ENCODE data around the gene LEFTY2. TPM values are rescaled to one million over a fixed set of nuclear protein-coding genes. Genes with fewer than 3 reads are reported as not detected.
"Not testable (repeated sequence)": the region's sequence is repeated elsewhere in the genome, so short reads cannot be mapped to it uniquely, and the experiment has no call there.

The LEFTY2 gene
- total and polyA plus RNA-seq, 12 donors: 0.16 to 3.4 (median 0.77) TPM; not detected in 1

DNA sequence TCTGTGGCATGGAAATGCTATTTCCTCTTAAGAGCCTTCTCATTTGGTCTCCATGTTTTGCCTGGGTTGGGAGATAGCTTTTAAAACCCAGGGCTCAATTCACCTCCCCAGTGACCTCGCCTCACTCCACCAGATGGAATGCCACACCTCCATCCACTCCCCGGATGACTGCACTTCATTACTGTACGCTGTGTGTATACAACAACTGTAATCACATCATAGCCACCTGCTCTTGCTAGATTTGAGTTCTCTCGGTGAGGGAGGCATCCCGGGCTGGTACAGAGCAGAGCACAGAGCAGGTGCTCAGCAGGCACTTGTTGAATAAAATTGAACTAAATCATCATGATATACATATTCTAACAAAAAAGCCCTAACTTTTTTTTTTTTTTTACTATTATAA is 32.1 kb upstream of the LEFTY2 start:
- TF ChIP-seq, protein P1, sequence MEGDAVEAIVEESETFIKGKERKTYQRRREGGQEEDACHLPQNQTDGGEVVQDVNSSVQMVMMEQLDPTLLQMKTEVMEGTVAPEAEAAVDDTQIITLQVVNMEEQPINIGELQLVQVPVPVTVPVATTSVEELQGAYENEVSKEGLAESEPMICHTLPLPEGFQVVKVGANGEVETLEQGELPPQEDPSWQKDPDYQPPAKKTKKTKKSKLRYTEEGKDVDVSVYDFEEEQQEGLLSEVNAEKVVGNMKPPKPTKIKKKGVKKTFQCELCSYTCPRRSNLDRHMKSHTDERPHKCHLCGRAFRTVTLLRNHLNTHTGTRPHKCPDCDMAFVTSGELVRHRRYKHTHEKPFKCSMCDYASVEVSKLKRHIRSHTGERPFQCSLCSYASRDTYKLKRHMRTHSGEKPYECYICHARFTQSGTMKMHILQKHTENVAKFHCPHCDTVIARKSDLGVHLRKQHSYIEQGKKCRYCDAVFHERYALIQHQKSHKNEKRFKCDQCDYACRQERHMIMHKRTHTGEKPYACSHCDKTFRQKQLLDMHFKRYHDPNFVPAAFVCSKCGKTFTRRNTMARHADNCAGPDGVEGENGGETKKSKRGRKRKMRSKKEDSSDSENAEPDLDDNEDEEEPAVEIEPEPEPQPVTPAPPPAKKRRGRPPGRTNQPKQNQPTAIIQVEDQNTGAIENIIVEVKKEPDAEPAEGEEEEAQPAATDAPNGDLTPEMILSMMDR (IDR thresholded peaks at IDR 0.05): no peak
- TF ChIP-seq POLR2A (IDR thresholded peaks at IDR 0.05): no peak
- peak in 1 of 7 donors; percentile 24 for DNase-seq
- Histone ChIP-seq H3K4me3 (no peak overlapping the region), H3K27ac (no peak overlapping the region), H3K36me3 (replicated peaks in 1 of 2) (no peaks in the 10 kb centered on the region), H3K27me3 (no peaks in the 10 kb centered on the region), H3K9me3 (replicated peaks in 1 of 3) (no peaks in the 10 kb centered on the region), H3K4me1 (replicated peaks in 1 of 2) (no peaks in the 10 kb centered on the region)
- intact Hi-C loops (cut with DNase I): loop anchor here in 1 of 2 donors (10.0 kb wide), 1 partner anchor 198 kb away; the partner anchor contains the start of gene SRP9
- 74 to 86% (median 83%) methylated on average over 5 of the region's 5 CpGs for WGBS, 4 donors

DNA sequence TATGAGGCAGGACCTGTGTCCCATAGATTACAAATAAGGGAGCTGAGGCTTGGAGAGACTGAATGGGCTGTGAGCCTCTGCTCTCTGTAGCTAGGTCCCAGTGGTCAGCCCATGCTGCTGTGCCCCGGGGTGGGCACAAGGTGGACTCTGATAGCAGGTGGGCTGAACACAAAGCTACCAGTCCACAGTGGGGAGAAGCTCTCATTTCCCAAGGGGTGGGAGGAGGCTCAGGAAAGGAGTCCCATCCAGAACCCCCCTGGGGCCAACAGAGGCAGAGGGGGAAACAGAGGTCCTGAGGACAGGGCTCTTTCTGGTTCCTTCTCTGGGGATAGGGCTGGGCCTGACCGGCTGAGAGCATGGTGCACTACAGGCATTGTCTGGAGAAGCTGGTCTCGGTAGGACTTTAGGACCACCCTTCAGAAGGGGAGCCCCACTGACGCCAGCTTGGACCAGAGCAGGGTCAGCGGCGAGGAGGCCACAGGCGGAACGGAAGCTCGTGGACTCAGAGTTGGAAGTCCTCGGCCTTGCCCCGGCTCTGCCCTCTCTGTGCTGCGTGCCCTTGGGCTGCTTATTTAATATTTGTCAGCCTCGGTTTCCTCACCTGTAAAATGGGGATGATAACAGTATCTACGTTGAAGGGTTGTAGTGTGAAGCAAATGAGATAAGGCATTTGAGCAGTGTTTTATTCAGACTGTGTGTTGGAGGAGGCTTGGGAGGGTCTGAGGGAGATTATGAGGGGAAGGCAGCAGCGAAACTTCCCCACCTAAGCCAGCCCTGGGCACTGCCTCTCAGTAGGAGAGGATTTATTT is 31.5 kb upstream of the LEFTY2 start:
- no peak for TF ChIP-seq POLR2A (IDR thresholded peaks at IDR 0.05)
- TF ChIP-seq, protein P1 (IDR thresholded peaks at IDR 0.05): no peak
- intact Hi-C loops (cut with DNase I): loop anchor here in 1 of 2 donors (10.0 kb wide), 1 partner anchor 198 kb away; the partner anchor contains the start of gene SRP9
- no peak overlapping the region for H3K27ac ChIP-seq
- no peaks in the 10 kb centered on the region for H3K4me1 ChIP-seq (replicated peaks in 1 of 2)
- no peaks in the 10 kb centered on the region for H3K36me3 ChIP-seq (replicated peaks in 1 of 2)
- no peak overlapping the region for H3K4me3 ChIP-seq
- WGBS, 4 donors: 86 to 95% (median 89%) methylated on average over 14 to 15 of the region's 15 CpGs
- DNase-seq: peak in 1 of 7 donors; percentile 24
- H3K9me3 ChIP-seq (replicated peaks in 1 of 3): no peaks in the 10 kb centered on the region
- no peaks in the 10 kb centered on the region for H3K27me3 ChIP-seq

DNA sequence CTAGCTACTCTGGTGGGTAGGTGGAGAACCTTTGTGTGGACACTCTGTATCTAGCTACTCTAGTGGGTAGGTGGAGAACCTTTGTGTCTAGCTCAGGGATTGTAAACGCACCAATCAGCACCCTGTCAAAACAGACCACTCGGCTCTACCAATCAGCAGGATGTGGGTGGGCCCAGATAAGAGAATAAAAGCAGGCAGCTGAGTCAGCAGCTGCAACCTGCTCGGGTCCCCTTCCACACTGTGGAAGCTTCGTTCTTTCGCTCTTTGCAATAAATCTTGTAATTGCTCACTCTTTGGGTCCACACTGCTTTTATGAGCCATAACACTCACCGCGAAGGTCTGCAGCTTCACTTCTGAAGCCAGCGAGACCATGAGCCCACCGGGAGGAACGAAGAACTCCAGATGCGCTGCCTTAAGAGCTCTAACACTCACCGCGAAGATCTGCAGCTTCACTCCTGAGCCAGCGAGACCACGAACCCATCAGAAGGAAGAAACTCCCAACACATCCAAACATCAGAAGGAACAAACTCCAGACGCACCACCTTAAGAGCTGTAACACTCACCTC is 29.7 kb upstream of the LEFTY2 start:
- peak in 1 of 7 donors; percentile 7 for DNase-seq
- WGBS, 4 donors: 86 to 94% (median 89%) methylated on average over 10 to 16 of the region's 16 CpGs
- not testable (repeated sequence) for H3K4me1 ChIP-seq (replicated peaks in 1 of 2); H3K27ac ChIP-seq; H3K36me3 ChIP-seq (replicated peaks in 1 of 2); H3K9me3 ChIP-seq (replicated peaks in 1 of 3); H3K4me3 ChIP-seq; H3K27me3 ChIP-seq
- intact Hi-C loops (cut with DNase I): loop anchor here in 1 of 2 donors (10.0 kb wide), 1 partner anchor 196 kb away; the partner anchor contains the start of gene SRP9

DNA sequence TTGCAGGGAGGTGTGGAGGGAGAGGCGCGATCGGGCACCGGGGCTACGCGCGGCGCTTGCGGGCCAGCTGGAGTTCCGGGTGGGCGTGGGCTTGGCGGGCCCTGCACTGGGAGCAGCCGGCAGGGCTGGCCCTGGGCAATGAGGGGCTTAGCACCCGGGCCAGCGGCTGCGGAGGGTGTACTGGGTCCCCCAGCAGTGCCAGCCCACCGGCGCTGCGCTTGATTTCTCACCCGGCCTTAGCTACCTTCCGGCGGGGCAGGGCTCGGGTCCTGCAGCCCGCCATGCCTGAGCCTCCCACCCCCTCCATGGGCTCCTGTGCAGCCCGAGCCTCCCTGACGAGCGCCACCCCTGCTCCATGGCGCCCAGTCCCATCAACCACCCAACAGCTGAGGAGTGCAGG is 28.7 kb upstream of the LEFTY2 start:
- H3K4me1 ChIP-seq (replicated peaks in 1 of 2); H3K36me3 ChIP-seq (replicated peaks in 1 of 2); H3K27ac ChIP-seq; H3K27me3 ChIP-seq; H3K9me3 ChIP-seq (replicated peaks in 1 of 3); H3K4me3 ChIP-seq; DNase-seq: not testable (repeated sequence)
- 95 to 100% (median 96%) methylated on average over 2 to 28 of the region's 28 CpGs for WGBS, 4 donors
- intact Hi-C loops (cut with DNase I): loop anchor here in 1 of 2 donors (10.0 kb wide), 1 partner anchor 195 kb away; the partner anchor contains the start of gene SRP9

DNA sequence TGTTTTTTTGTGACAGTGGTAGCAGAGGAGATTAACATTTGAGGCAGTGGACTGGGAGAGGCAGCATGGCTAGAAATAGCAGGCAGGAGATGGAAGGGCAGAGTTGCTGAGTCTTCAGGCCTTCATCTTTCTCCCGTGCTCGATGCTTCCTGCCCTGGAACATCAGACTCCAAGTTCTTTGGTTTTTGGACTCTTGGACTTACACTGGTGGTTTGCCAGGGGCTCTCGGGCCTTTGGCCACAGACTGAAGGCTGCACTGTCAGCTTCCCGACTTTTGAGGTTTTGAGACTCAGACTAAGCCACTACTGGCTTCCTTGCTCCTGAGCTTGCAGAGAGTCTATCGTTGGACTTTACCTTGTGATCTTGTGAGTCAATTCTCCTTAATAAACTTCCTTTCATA is 24.2 kb upstream of the LEFTY2 start:
- Histone ChIP-seq H3K4me3 (no peak overlapping the region), H3K27me3 (no peaks in the 10 kb centered on the region), H3K27ac (no peak overlapping the region), H3K36me3 (replicated peaks in 1 of 2) (no peaks in the 10 kb centered on the region), H3K9me3 (replicated peaks in 1 of 3) (no peaks in the 10 kb centered on the region), H3K4me1 (replicated peaks in 1 of 2) (no peaks in the 10 kb centered on the region)
- TF ChIP-seq, protein P1 (IDR thresholded peaks at IDR 0.05): no peak
- no peak for TF ChIP-seq POLR2A (IDR thresholded peaks at IDR 0.05)
- intact Hi-C loops (cut with DNase I): no loop called here
- peak in 1 of 7 donors; percentile 2 for DNase-seq
- WGBS, 4 donors: 66 to 83% (median 74%) methylated on average over 5 of the region's 5 CpGs

Measured in adrenal gland (tissue), 12 donors.